K562 treated with DMSO at 1 percent for 24 hours (cell line): ENCODE measurements around the gene CCDC177. TPM values are rescaled to one million over a fixed set of nuclear protein-coding genes. Genes with fewer than 3 reads are reported as not detected.

Experiments used
- total RNA-seq: library from RNA; unstranded; fragments of 300-600 nt; gene quantifications from 2 replicates; pipeline ENCODE4 v1.2.3, GENCODE V29; 2022; ENCODE audit warnings: low read depth; ENCODE audit not compliant: insufficient read depth

CCDC177 gene
- total RNA-seq = not detected in 2 replicates

GRCh38 chr14:69574263-69574953, at the start of gene CCDC177:
TSS of gene CCDC177 (minus strand) at chr14:69574871. CDS start at chr14:69573622, 1,249 bp downstream.

GRCh38 chr14:69611172-69612013, 36.7 kb upstream of the CCDC177 start, which contains the start of gene SUSD6:
TSS of gene SUSD6 (plus strand) at chr14:69611596. CDS start at chr14:69658593, 46,997 bp downstream.

Other genes starting within 250 kb of the CCDC177 start
- gene ERH, start 176.6 kb downstream of the CCDC177 start, total RNA-seq = 97.4 and 108 TPM in 2 replicates
- 23.9 and 26.9 TPM in 2 replicates for gene SLC39A9, start 176.2 kb downstream of the CCDC177 start, total RNA-seq
- gene PLEKHD1, start 90.1 kb downstream of the CCDC177 start, total RNA-seq = not detected in 2 replicates
- gene SUSD6, start 36.7 kb upstream of the CCDC177 start, total RNA-seq = 8.7 and 9.4 TPM in 2 replicates
- 185 and 202 TPM in 2 replicates for gene SRSF5, start 192.3 kb upstream of the CCDC177 start, total RNA-seq
- not detected in 2 replicates for gene SLC10A1, start 222.4 kb upstream of the CCDC177 start, total RNA-seq